GM10266 (cell line): Measurements from ENCODE around the gene IFNAR1.

Experiments used
- DNase-seq: peaks from one replicate; pipeline ENCODE4 v3.0.0; 2012; ENCODE audit errors: extremely low spot score
- TF ChIP-seq, protein P1 (sequence below): IDR thresholded peaks from 2 replicates; pipeline ENCODE4 v1.5.1; 2012; ENCODE audit warnings: mild to moderate bottlenecking, low read depth; ENCODE audit not compliant: control insufficient read depth, insufficient read depth; ENCODE audit errors: missing control alignments

Gene IFNAR1

DNA sequence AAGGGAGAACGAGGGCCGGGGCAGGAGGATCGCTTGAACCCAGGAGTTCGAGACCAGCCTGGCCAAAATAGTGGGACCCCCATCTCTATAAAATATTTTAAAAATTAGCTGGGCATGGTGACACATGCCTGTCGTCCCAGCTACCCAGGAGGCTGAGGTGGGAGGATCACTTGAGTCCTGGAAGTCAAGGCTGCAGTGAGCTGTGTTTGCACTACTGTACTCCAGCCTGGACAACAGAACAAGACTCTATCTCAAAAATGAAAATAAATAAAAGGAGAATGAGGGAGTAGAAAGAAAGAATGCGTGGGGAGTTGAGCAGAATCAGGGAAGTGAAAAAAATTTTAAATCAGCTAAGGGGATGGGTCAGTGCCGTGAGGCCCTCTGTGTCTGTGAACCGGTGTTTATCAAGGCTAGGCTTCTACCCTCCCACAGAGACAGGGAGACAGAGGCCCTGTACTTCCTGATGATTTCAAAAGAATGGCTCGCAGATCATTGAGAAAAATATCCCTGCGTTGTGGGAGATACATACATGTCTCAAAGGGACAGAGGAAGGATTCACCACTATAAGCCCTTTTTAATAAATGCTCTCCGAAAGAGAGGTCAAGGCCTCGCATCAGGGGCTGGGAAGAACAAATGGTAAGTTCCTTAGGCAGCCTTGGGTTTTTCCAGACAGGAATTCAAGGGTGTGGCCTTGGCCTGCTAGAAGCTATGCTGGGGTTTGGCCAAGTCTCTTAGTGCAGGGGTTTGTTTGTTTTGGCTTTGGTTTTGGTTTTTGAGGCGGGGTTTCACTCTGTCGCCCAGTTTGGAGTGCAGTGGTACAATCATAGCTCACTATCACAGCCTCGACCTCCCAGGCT is 37.9 kb upstream of the IFNAR1 start:
- no peak for DNase-seq

DNA sequence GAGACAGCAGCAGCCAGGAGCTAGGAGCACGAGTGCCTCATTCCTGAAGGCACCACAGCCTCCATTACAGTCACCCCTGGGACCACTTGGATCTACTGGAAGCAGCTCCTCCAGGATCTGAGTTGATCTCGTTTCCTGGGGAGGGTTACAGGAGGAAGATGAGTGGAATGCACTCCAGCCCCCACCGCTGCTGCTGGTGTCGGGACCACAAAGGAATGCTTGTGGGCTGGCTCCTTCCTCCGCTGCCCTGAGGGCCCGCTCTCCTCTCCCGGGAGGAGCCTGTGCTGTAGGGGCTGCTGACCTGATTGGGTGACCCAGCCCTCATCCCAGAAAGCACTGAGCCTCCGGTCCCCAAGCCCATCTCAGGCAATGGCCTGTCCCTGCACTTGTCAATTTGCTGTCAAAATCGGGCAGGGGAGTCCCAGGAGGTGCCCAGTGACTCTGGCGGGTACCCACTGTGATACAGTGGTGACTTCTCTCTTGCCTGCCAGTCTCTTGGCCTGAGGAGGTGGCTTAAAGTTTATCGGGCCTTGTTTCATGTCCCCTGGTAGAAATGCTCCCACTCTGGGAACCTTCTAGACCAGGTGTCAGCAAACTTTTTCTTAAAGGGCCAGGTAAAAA is 35.5 kb upstream of the IFNAR1 start:
- DNase-seq: no peak
- TF ChIP-seq, protein P1, sequence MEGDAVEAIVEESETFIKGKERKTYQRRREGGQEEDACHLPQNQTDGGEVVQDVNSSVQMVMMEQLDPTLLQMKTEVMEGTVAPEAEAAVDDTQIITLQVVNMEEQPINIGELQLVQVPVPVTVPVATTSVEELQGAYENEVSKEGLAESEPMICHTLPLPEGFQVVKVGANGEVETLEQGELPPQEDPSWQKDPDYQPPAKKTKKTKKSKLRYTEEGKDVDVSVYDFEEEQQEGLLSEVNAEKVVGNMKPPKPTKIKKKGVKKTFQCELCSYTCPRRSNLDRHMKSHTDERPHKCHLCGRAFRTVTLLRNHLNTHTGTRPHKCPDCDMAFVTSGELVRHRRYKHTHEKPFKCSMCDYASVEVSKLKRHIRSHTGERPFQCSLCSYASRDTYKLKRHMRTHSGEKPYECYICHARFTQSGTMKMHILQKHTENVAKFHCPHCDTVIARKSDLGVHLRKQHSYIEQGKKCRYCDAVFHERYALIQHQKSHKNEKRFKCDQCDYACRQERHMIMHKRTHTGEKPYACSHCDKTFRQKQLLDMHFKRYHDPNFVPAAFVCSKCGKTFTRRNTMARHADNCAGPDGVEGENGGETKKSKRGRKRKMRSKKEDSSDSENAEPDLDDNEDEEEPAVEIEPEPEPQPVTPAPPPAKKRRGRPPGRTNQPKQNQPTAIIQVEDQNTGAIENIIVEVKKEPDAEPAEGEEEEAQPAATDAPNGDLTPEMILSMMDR: no peak

More for the DNA sequence above, 37.9 kb upstream of the IFNAR1 start:
- TF ChIP-seq, protein P1: no peak

DNA sequence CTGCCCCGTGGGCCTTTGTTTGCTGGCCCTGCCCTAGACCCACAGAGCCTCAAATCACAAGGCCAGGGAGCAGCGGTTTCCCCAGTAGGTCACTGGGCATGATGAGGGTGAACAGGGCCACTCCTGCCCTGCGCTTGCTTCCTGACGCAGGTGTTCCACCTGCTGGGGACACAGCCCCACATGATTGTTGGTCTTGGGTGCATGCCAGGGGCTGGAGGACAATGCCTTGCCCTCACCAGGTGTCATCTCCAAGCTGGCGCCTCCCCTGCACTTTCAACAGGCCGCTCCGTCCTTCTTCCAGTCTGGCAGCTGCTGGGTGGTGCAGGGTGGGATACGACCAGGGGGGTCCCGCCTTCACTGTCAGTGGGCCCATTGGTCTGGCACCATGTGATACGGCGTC is 34.3 kb upstream of the IFNAR1 start:
- TF ChIP-seq, protein P1: no peak
- no peak for DNase-seq

DNA sequence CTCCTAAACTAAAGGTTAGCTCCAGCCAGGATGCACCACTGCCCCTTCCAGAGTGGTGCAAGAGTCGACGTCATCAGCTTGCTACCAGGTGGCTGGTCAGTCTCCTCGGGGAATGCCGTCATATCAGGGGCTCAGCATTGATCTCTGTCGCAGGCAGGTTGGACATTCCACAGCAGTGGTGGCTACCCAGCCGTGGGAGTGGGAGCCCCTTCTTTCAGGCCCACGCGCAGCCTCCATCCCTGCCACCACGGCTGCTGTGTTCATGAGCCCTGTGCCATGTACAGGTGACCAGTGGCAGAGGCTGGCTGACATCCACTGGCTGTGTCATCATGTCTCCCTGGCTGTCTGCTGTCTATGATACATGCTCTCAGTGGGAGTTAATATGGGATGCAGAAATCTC is 33.1 kb upstream of the IFNAR1 start:
- TF ChIP-seq, protein P1: no peak
- no peak for DNase-seq

DNA sequence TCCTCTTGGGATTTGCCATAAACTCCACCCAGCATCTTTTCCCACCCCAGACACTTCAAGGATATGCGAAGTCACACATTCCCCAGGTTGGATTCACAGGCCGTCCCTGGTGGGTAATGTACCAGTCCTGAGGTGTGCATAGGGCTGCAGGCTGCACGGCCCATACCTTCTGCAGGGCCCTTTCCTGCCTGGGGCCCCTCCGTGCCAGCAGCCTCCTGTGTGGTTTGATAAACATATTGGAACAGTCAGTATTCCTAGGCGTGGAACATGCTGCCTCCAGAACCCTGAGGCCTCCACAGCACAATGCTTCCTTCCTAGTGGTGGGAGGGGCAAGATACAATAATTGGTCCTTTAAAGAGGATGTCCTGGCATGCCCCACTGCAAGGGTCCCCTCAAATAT is 32.0 kb upstream of the IFNAR1 start:
- no peak for DNase-seq
- TF ChIP-seq, protein P1: no peak

DNA sequence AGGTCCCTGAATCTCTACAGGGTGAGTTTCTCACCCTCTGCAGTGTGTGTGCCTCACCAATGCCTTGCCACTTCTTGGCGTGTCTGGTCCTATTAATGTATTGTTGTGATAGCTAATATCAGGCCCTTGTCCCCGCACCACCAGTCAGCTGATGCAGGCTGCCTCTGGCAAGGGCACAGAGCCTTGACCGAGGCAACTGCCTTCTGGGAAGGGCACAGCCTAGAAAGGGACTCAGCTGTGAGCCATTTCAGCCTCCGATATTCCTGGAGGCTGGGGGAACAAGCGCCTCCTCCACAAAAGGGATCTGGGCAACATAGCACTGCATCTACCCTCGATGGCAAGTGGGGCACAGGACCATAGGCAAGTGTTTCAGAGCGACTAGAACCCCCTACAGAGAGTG is 31.6 kb upstream of the IFNAR1 start:
- TF ChIP-seq, protein P1: no peak
- DNase-seq: no peak

DNA sequence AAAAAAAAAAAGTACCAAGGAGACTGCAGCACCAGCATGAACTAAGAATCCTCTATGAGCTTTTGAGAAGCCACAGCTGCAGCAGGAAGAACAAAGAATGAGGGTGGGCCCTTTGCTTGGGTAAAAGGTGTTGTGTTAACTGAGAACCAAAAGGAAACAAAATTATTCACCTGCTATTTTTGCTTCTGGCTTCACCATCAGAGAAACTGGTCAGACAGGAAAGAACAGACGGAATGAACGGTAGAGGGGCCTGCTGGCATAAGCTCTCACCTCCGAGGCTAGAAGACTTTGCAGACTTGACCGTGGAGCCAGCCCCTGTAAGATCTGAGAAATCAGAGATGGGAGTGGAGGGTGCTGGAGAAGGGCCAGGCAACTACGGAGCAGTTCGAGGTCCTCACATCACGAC is 31.0 kb upstream of the IFNAR1 start:
- TF ChIP-seq, protein P1: no peak
- no peak for DNase-seq
